ENCODE results near the gene GNAI3.
A peak's percentile ranks its signal among the peaks of the same experiment; 100 is the strongest.

The GNAI3 gene

GRCh38 chr1:109603229-109603628 lies 54.8 kb downstream of the GNAI3 start:
- DNase-seq, result no peak

DNA sequence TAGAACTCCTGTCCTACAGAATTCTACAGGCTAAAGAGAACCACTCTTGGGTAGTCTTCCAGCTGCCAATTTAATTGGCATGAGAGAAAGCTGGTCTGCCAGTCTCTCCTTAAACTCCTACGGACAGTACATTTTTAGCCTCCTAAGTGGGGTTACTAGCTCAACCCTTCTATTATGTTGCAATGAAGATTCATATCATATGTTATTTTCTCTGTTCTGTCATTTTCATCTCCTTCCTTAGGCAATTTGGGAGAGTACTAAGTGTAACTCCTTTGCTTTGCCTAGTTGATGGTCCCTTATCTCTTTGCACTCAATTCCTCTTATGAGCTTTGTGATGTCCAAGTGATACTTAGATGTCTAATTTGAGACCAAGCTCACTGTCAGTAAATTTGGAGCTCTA lies 57.0 kb downstream of the GNAI3 start:
- DNase-seq, result no peak

DNA sequence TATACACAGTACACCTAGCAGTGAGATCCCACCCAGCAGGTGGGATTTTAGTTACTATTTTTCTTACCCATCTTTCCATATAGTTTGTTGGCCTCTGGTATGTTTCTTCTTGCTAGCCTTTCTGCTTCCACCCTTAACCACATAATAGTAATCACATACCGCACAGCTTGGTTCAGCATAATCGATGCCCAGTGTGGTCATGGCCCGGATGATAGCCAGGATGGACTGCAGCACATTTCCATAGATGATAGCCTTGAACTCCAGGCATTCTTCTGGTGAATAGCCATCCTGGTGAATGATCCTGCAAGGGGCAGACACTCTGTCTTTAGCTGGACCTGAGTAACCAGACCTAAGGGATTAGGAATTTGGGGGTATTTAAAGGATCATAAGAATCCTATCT lies 61.5 kb downstream of the GNAI3 start:
- no peak for DNase-seq

GRCh38 chr1:109610609-109611307 lies 62.3 kb downstream of the GNAI3 start:
- DNase-seq, result no peak

GRCh38 chr1:109611308-109611990 lies 63.0 kb downstream of the GNAI3 start:
- DNase-seq, result no peak

DNA sequence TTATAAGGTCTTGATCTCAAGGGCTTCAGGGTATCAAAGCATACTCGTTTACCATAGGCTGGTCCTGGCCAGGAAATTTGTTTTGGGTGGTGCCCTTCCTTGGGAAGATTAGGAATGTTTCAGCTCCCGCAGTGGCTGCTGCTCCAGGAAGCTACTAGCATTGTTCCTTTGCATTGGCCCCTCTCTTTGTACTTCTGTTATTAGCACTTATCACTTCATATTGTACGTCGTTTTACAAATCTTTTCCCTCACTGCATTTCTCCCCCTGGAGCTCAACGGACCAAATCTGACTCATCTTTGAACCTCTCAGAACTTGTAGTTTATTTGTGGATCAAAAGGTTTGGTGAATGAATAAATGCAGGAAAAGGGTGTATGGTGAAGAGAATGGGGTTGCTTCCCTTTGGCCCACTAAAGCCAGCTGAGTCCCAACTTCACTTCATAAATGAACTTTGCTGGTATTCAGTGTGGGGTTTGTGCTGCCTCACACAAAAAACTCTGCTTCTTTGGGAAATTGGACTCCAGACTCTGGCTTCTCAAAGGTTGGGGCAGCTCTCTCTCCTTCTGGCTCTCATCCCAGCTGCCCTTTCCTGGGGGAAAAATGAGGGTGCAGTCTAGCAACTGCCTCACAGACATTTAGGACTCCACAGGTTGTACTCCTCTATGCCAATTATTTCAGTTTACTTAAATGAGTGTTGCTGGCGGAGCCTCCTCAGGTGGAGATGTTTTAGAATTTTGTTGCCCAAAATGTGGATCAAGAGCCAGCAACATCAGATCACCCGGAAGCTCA lies 65.1 kb downstream of the GNAI3 start:
- DNase-seq, result no peak

- no peak for DNase-seq
Observed at GRCh38 chr1:109615879-109616278, 67.5 kb downstream of the GNAI3 start.

- no peak for DNase-seq
Observed at GRCh38 chr1:109616391-109616790, 68.0 kb downstream of the GNAI3 start.

DNA sequence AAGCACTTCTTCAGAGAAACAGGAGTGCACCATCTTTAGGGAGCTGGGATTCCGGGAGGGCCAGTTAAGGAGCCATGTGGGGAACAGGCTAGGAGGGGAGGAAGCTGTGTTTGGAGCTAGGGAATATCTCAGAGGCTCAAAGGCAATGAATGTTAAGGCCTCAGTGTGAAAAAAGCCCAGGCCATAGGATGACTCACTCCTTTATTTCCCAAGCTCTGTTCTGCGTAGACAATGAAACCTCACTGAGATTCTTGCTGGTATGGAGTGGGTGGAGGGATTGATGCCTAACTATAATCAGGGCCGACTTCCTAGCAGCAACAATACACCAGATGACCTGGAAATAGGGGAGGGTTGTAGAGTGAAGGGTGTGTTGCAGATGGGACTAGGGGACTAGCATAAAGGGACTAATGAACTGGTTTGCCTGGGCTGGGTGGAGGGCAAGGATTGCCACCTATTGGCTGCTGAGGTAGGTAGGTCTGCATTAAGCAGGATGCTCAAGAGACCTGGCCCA lies 68.9 kb downstream of the GNAI3 start:
- DNase-seq, result no peak

DNA sequence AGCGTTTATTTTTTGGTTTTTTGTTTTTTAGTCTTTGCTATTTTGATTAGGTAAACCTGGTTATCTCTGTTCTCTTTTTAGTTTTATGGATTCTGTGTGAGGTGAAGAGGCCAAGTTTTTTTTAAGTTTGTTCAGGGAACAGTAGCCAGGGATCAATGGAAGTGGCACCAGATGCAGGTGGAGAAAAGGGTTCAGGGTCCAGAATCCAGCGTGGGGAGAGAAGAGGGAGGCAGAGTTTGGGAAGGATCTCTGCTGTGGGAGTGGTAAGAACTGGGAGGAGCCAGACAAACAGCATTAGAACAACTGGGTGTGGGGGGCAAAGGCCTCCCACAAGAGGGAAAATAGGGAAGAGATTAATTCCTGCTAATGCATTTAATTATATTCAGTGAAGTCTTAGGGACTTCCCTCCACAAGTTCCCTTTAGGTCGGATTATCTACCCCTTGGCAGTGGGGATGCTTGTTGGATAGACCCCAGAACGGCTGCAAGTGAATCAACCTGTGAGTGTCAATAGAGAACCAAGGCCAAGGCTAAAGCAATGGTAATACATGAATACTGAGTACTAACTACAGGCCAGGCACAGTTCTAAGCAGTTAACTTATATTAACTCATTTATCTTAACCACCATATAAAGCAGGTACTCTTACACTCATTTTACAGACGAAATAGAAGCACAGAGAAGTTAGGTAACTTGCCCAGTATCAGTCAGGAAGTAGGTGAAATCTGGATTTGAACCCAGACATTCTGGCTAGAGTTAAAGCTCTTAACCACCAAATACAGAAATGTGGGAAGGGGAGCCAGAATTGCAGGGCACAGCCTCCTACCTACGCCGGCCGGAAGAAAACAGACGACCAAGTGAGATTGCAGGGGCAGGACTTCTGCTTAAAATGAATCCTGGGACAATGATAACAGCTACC lies 70.5 kb downstream of the GNAI3 start:
- DNase-seq, result no peak

DNA sequence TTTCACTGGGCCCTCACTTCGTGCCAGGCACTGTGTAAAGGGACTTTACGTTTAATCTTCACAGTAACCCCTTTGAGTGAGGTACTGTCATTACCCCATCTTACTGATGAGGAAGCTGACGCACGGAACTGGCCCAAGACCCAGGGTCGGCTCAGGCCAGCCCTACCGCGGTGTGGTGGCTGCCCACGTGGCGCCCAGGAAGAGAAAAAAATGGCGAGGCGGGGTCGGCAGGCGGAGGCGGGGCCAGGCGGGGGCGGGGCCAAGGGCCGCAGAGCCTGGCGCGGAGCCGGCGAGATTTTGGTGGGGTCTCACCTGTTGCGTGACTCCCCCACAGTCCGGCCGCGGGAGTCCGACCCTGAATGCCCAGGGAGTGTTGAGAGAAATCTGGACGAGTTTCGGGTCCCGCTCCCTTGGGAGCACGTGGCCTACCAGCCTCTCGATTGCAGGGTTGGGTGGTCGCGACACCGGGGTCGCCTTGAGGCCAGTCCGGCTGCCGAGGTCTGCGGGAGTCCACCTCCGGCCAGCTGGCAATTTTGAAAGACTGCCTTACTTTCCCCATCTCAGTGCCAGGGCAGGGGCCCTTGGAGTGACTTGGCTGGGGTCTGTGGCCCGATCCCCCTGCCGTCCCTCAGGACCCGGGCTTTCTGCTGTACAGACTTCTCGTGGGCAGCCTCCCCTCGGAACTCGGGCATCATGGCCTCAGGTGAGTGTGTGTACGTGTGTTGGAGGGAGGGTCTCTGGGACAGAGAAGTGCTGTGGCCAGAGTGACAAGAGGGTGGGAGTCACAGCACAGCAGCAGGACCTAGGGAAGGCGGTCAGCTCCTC lies 71.4 kb downstream of the GNAI3 start, which contains the start of the genes AMPD2 and GNAT2:
Gene AMPD2, plus strand, starts transcription at position 262 of the 825 bp plus-strand sequence. CDS start 1,339 bp downstream, outside the sequence.
Gene GNAT2, minus strand, starts transcription at position 41 of the 825 bp plus-strand sequence. CDS start 6,746 bp downstream, outside the sequence.
- peak; percentile 84 for DNase-seq

- DNase-seq, result no peak
Observed at GRCh38 chr1:109620401-109620791, 72.0 kb downstream of the GNAI3 start.

- DNase-seq, result peak; percentile 100
Observed at GRCh38 chr1:109620841-109621286, 72.4 kb downstream of the GNAI3 start.

DNA sequence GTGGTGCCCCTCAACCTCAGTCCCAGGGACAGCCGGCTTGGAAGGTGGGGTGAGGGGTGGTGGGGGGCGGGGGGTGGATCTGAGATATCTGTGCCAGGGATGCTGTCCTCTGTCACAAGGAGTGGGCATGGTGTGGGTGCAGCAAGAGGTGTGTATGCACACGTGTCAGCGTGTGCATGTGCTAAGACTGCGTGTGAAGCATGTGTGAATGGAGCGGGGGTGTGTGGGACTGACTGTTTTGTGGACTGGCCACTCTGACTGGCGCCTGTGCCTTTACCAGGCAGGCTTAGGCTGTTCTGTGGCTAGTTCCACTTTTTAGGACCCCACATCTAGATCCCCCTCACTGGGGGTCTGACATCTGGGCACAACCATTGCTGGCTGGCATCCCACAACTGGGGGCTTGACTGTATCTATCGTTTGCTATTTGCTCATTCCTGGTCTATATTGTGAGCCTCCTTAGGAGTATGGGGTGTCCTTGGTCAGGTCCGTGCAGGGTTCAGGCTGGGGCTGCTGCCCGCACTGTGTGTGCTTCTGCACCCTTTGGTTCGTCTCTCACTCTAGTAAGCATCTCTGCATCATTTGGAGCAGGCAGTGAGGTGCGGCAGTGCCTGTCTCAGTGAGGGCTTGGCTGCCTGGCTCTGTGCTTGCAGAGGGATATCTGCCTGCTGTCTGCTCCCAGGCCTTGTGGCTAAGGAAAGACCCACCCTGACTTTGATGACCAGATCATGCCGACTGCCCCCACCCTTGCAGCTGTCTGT lies 73.1 kb downstream of the GNAI3 start:
- no peak for DNase-seq

DNA sequence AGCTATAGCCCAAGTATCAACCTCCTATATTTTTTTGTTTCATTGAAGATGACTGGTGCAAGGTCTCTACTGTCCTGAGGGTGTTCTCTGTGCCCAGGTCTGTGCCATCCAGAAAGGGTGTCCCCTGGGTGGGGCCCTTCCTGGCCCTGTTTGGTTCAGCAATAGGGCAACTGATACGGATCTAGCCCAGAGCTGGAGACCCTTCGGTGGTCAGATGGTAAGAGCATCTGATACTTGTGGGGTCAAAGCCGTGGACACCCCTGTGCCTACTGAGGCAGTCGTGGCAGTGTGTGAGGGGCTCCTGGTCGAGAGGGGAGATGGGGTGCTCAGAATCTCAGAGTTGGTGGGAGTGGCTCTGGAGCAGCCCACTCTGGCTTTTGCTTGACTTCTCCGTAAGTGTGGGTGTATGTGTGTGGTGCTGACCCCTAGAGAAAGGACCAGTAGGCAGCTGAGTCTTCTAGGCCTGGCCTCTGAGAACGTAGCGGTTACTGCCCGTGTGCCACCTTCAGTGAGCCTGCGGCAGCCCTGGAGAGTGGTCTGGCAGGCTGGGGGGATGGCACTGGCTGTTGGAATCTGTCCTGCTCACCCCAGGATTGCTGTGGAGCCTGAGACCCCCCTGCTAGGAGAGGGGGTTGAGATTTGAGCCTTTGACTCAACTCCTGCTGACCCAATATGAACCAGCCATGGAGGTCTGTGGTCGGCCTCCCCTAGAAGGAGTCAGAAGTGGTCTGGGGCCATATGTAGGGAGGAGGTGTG lies 73.9 kb downstream of the GNAI3 start:
- no peak for DNase-seq

DNA sequence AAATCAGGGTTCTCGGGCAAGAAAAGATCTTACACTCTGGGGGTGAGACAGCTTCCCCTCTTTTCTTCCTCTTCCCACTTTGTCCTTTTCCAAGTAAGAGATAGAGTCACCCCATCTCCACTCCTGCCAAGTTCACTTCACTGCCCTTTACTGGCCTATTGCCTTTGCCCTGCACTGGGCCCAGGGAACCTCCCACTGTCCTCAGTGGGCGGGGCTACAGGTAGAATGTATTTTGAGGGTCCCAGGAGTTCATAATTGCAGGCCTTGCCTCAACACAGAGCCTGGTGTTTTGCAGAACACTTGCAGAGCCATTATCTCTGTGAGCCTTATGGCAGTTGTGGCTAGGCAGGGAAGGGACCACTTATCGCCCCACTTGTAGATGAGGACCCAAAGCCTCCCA lies 74.5 kb downstream of the GNAI3 start:
- no peak for DNase-seq

DNA sequence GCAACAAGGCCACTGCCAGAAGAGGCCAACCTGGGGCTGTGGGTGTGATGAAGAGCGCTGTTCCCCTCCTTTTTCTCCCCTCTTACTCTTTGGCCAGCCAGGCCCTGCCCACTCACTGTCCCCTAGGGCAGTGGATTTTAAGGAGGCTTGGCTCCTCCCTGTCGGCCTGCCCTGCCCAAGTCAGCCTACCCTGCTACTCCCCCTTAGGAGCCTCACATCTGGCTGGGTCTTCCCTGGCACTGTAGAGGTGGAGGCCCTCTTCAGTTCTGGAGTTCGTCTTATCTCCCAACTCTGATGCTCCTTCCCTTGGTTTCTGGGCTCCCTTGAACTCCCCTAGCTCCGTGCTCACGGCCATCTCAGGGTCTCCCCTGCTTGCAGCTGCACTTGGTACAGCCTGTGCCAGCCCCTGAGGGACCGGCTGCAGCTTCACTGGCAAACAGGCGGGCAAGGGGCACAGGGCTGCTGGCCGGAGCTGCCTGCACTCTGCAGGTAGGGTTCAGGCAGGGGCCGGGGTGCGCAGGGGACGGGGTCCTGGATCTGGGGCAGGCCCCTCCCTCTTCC lies 75.3 kb downstream of the GNAI3 start:
- no peak for DNase-seq

DNA sequence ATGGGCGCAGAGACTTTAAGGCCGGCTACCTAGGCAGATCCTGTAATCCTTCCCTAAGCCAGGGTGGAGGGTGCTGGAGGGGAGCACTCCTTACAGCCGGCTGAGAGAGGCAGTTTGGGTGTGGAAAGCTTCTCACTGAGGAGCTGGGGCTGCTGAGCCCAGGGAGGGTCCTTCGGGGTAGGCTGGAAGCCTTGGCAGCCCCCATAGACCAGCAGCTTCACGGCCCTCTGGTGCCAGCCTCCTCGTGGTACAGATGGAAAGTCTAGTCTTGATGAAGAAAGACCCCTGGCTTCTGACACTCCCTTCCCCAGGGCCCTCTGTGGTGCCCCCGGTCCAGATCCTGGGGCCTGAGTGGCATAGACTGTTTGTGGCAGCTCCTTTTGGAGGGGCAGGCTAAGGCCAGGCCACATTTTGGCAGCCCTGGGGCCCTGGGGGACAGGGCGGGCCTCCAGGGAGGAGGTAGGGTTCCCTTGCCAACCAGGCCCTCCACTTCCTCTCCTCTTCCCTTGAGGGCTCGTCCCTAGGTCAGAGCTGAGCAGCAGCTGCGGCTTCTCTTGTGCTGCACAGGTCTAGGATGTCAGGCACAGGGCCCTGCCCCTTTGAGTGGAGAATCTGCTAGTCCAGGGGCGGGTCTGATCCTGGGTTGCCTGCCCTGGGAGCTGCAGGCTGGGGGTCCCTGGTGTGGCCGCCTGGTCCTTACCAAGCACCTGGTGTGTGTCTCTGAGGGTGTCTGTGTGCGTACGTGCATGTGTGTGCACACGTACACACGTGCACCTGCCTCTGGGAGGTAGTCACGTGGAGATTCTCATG lies 76.0 kb downstream of the GNAI3 start:
- no peak for DNase-seq
